ENCODE data around the gene FBXL22.

DNA sequence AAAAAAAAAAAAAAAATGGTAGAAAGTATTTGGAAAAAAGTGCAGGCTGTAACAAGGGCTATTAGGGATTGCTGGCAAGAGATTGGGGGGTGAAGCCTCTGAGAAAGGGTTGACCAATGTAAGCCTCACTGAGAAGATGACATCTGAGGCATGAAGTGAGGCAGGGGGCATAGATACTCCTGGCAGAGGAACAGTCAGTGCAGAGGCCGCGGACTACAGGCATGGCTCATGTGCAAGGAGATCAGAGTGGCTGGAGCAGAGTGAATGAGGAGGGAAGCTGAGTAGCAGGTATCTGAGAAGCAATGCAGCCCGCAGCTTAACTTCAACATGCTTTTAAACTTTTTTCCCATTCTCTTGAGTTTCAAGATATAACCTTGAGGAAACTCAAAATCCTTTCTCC, 5.4 kb downstream of the FBXL22 start:
- TF ChIP-seq PAX5 (IDR thresholded peaks at IDR 0.05; ENCODE audit: insufficient read depth, low read length, severe bottlenecking): no peak
- TF ChIP-seq POLR2A (IDR thresholded peaks at IDR 0.05; ENCODE audit: low read depth, low read length): no peak

Measured in GM12891 (cell line).